ENCODE data around the gene SGMS1.
A peak's percentile ranks its signal among the peaks of the same experiment; 100 is the strongest.
"Not testable (repeated sequence)": the region's sequence is repeated elsewhere in the genome, so short reads cannot be mapped to it uniquely, and the experiment has no call there.

The SGMS1 gene

GRCh38 chr10:50456719-50457118, 167.0 kb downstream of the SGMS1 start:
- no peak for DNase-seq

- no peak for DNase-seq
Measured at GRCh38 chr10:50453940-50454339, 169.8 kb downstream of the SGMS1 start.

- no peak for DNase-seq
Measured at GRCh38 chr10:50452603-50453002, 171.2 kb downstream of the SGMS1 start.

- no peak for DNase-seq
Measured at GRCh38 chr10:50447691-50448090, 176.1 kb downstream of the SGMS1 start.

- not testable (repeated sequence) for DNase-seq
Measured at GRCh38 chr10:50445777-50446176, 178.0 kb downstream of the SGMS1 start.

- DNase-seq, result no peak
Measured at GRCh38 chr10:50440489-50440888, 183.3 kb downstream of the SGMS1 start.

GRCh38 chr10:50439806-50440205, 183.9 kb downstream of the SGMS1 start:
- DNase-seq, result no peak

- DNase-seq, result no peak
Measured at GRCh38 chr10:50439187-50439586, 184.6 kb downstream of the SGMS1 start.

- no peak for DNase-seq
Measured at GRCh38 chr10:50438049-50438936, 185.5 kb downstream of the SGMS1 start.

- no peak for DNase-seq
Measured at GRCh38 chr10:50437248-50437647, 186.5 kb downstream of the SGMS1 start.

GRCh38 chr10:50436805-50437204, 187.0 kb downstream of the SGMS1 start:
- DNase-seq, result no peak

- DNase-seq, result no peak
Measured at GRCh38 chr10:50432211-50433009, 191.3 kb downstream of the SGMS1 start.

- DNase-seq, result no peak
Measured at GRCh38 chr10:50431791-50432190, 192.0 kb downstream of the SGMS1 start.

GRCh38 chr10:50431133-50431532, 192.6 kb downstream of the SGMS1 start:
- peak; percentile 42 for DNase-seq

GRCh38 chr10:50426485-50426884, 197.3 kb downstream of the SGMS1 start:
- no peak for DNase-seq

GRCh38 chr10:50425215-50425614, 198.5 kb downstream of the SGMS1 start:
- DNase-seq, result not testable (repeated sequence)

- DNase-seq, result no peak
Measured at GRCh38 chr10:50423448-50423847, 200.3 kb downstream of the SGMS1 start.

GRCh38 chr10:50422259-50422658, 201.5 kb downstream of the SGMS1 start:
- DNase-seq, result peak; percentile 73

GRCh38 chr10:50421026-50421719, 202.6 kb downstream of the SGMS1 start:
- peak; percentile 43 for DNase-seq

GRCh38 chr10:50420196-50420595, 203.6 kb downstream of the SGMS1 start:
- no peak for DNase-seq

- DNase-seq, result no peak
Measured at GRCh38 chr10:50419756-50420155, 204.0 kb downstream of the SGMS1 start.

GRCh38 chr10:50419091-50419490, 204.7 kb downstream of the SGMS1 start:
- no peak for DNase-seq

Measured in midbrain (tissue), 1 donor.